NOMO-1 treated with DMSO at 0.1 percent for 48 hours (cell line): ENCODE results near the gene RALGAPA1.
A peak's percentile ranks its signal among the peaks of the same experiment; 100 is the strongest.

Source experiments
- DNase-seq: peaks from one replicate; lab custom pipeline; 2025; ENCODE audit not compliant: unreplicated experiment; lab: John Stamatoyannopoulos, UW

Gene RALGAPA1

DNA sequence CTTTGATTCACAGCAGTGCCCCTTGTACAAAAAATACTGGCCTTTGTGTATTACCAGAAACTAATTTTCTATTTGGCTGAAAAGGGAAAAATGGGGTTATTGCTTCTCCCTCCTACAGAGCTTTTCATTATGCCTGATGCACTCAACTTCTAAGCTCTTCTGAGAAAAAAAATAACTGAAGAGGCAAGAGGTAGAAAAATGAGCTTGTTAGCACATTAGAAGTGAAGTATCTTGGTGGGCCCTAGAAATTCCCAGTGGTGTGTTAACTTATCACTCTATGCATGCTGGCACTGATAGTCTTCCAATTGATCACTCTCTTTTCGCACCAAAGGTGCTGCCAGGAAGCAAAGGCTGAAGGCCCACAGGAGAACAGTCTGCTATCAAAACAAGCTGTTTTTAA lies 258.0 kb downstream of the RALGAPA1 start:
- DNase-seq, result no peak

DNA sequence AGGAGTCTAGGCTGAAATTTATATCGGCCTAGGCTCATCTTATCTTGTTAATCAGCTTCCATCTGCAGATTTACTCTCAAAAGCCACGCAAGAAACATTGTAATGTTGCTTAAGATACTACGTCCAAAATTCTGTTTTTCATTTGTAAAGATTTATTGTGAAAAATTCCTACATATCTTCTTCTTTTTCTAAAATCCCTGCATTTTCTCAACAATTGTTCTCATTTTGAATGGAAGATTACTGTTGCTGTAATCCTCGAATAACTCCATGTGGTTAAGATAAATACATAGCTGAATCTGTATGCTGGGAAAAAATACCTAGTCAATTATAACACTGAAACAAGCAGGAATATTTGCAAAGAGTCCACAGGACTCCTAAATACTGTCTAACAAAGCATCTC lies 259.5 kb downstream of the RALGAPA1 start:
- DNase-seq, result no peak

DNA sequence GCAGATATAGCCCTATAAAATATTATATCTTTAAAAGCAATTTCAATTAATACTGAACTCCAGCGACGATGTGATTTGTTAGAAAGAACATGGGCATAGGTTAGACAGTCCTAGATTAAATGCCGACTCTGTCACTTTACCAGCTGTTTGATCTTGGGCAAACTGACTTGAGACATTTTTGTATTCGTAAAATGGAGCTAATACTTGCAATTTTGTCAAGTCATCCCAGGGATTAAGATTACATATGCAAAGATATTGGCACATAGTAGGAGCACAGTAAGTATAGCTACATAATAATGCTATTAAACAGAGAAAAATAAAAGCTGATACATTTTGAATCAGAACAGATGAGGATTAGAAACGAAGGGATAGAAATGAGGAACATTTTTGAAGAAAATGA lies 266.1 kb downstream of the RALGAPA1 start:
- DNase-seq, result no peak

GRCh38 chr14:35539969-35540368 lies 269.1 kb downstream of the RALGAPA1 start:
- peak; percentile 11 for DNase-seq

DNA sequence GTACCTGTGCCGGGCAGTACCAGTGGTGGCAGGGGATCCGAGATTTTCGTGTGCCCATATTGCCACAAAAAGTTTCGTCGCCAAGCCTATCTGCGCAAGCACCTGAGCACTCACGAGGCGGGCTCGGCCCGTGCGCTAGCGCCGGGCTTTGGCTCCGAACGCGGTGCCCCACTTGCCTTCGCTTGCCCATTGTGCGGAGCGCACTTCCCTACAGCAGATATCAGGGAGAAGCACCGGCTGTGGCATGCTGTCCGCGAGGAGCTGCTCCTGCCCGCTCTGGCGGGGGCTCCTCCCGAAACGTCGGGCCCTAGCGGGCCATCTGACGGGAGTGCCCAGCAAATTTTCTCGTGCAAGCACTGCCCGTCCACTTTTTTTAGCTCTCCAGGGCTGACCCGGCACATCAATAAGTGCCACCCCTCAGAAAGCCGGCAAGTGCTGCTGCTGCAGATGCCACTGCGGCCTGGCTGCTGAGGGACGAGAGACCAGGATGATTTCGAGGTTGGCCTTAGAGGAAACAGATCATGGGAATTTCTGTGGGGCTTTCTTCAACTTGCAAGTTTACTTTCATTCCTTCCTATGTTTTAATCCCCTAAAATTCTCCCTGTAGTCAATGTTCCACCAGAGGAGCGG lies 273.5 kb downstream of the RALGAPA1 start:
- DNase-seq, result no peak

GRCh38 chr14:35534873-35535482 lies 274.1 kb downstream of the RALGAPA1 start:
- peak; percentile 52 for DNase-seq

DNA sequence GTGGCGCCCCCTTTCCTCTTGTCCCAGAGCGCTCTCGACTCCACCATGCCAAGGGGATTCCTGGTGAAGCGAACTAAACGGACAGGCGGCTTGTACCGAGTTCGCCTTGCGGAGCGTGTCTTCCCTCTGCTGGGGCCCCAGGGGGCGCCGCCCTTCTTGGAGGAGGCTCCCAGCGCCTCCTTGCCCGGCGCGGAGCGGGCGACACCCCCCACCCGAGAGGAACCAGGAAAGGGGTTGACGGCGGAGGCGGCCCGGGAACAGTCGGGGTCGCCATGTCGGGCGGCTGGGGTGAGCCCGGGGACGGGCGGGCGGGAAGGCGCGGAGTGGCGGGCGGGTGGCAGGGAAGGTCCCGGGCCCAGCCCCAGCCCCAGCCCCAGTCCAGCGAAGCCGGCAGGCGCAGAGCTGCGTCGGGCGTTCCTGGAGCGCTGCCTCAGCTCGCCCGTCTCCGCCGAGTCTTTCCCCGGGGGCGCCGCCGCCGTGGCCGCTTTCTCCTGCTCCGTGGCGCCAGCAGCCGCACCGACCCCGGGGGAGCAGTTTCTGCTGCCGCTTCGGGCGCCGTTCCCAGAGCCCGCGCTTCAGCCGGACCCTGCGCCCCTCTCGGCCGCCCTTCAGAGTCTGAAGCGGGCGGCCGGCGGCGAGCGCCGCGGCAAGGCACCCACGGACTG lies 274.8 kb downstream of the RALGAPA1 start:
- DNase-seq, result no peak

- DNase-seq, result peak; percentile 1
Measured at GRCh38 chr14:35533357-35534207, 275.5 kb downstream of the RALGAPA1 start, which contains the start of gene INSM2. TSS of gene INSM2 (plus strand) at chr14:35534164. CDS start at chr14:35534253, 89 bp downstream.

GRCh38 chr14:35532783-35533356 lies 276.2 kb downstream of the RALGAPA1 start:
- DNase-seq, result no peak

- no peak for DNase-seq
Measured at GRCh38 chr14:35531960-35532747, 276.9 kb downstream of the RALGAPA1 start.

DNA sequence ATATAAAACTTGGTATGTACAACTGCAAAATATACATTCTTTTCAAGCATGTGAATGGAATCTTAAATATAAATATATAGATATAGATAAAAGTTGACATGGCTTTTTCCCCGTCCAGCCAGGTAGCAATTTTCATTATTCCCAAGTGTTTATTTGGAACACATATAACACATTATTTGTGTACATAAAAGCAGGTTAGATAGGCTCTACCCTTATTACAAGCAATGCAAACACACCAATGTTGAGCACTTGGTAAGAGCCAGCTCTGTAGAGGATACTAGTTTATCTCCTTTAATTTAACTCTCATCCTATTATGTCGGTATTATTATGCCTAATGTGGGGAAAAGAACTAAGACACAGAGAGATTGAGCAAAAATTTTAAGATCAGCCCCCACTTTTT lies 282.1 kb downstream of the RALGAPA1 start:
- DNase-seq, result no peak

DNA sequence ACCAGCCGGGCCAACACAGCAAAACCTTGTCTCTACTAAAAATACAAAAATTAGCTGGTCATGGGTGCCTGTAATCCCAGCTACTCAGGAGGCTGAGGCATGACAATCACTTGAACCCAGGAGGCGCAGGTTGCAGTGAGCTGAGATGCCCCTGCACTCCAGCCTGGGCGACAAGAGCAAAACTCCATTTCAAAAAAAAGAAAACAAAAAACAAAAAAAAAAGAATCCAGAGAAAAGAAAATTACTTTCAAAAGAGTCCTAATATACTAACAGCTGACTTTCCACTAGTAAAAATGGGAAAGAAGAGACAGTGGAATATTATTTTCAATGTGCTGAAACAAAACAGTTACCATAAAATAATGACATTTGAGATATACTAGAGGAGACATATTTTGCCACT lies 283.4 kb downstream of the RALGAPA1 start:
- no peak for DNase-seq

DNA sequence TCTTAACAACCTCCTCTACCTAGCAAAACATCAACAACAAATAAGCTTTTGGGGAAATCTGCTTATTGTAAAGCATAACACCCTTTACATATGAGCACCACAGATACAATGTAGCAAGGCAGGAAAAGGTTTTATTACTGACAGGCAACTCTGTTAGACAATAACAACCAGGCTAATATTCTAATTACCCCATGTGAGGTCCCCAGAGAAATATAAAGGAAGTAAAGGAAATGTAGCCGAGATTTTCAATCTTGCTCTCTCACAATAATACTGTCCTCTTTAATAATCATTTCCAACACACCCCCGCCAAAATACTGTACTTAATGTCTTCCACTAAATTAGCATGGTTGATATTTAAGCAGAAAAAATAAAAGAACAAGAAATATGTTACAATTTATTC lies 289.1 kb downstream of the RALGAPA1 start:
- no peak for DNase-seq

DNA sequence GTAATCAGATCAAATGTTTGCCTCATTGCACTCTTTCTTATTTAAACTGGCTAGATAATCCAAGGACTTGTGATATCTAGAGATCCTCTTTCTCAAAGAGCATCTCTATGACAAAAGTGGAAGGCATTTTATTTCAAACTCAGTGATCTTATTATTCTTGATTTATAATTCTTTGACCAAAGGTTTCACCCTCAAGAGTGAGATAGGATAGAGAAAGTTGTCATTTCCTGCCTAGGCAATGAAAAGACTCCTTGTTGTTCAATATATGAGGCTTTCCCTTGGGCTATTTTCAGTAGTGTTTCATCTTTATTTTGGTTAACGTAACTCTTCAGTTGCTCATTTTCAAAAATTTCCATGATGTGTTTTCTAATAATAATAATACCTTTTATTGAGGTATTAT lies 293.2 kb downstream of the RALGAPA1 start:
- DNase-seq, result no peak

- DNase-seq, result no peak
Measured at GRCh38 chr14:35512765-35513164, 296.3 kb downstream of the RALGAPA1 start.

GRCh38 chr14:35509846-35510245 lies 299.2 kb downstream of the RALGAPA1 start:
- no peak for DNase-seq

GRCh38 chr14:35506927-35507326 lies 302.2 kb downstream of the RALGAPA1 start:
- no peak for DNase-seq

GRCh38 chr14:35506461-35506860 lies 302.6 kb downstream of the RALGAPA1 start:
- DNase-seq, result no peak

DNA sequence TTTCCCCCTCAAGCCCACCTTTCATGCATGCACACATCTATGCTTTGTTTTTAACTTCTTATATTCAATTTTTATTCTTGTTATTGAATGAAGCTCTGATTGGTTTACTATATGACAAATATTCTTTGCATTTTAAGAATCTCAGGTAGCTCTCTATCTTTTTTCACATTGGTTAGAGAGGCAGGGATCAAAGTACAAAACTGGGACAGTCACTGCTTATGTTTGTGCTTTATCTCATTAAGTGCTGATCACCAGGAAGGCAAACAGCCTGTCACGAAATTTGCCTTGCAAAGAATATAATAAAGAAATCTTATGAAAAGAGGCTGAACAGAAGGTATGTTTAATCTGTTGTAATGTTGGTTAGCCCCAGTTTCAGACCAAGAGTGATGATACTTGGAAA lies 304.8 kb downstream of the RALGAPA1 start:
- no peak for DNase-seq

GRCh38 chr14:35503646-35504045 lies 305.4 kb downstream of the RALGAPA1 start:
- DNase-seq, result no peak
